ENCODE data around the gene UBE3B.
"Not testable (repeated sequence)": the region's sequence is repeated elsewhere in the genome, so short reads cannot be mapped to it uniquely, and the experiment has no call there.

UBE3B gene

GRCh38 chr12:109477185-109477962 lies at the start of gene UBE3B, which contains the start of gene KCTD10:
TSS of gene UBE3B (plus strand) at chr12:109477634. CDS start at chr12:109483552, 5,918 bp downstream.
TSS of gene KCTD10 (minus strand) at chr12:109477300. CDS start at chr12:109477262, 38 bp downstream.
- DNase-seq: peak; percentile 97

- peak; percentile 90 for DNase-seq
Measured at GRCh38 chr12:109428037-109428629, 49.3 kb upstream of the UBE3B start.

- DNase-seq: not testable (repeated sequence)
Measured at GRCh38 chr12:109428804-109429203, 48.6 kb upstream of the UBE3B start.

- no peak for DNase-seq
Measured at GRCh38 chr12:109430244-109430643, 47.2 kb upstream of the UBE3B start.

- DNase-seq: no peak
Measured at GRCh38 chr12:109432431-109432830, 45.0 kb upstream of the UBE3B start.

GRCh38 chr12:109432842-109433304 lies 44.6 kb upstream of the UBE3B start:
- peak; percentile 98 for DNase-seq

GRCh38 chr12:109433618-109434017 lies 43.8 kb upstream of the UBE3B start:
- peak; percentile 76 for DNase-seq

- DNase-seq: no peak
Measured at GRCh38 chr12:109434582-109434981, 42.9 kb upstream of the UBE3B start.

- peak; percentile 73 for DNase-seq
Measured at GRCh38 chr12:109435428-109436187, 41.8 kb upstream of the UBE3B start.

- DNase-seq: no peak
Measured at GRCh38 chr12:109436188-109436560, 41.3 kb upstream of the UBE3B start.

GRCh38 chr12:109439181-109439580 lies 38.3 kb upstream of the UBE3B start:
- no peak for DNase-seq

GRCh38 chr12:109439951-109440350 lies 37.5 kb upstream of the UBE3B start:
- not testable (repeated sequence) for DNase-seq

- DNase-seq: no peak
Measured at GRCh38 chr12:109440851-109441490, 36.5 kb upstream of the UBE3B start.

- no peak for DNase-seq
Measured at GRCh38 chr12:109443794-109444193, 33.6 kb upstream of the UBE3B start.

- DNase-seq: no peak
Measured at GRCh38 chr12:109444259-109444658, 33.2 kb upstream of the UBE3B start.

- no peak for DNase-seq
Measured at GRCh38 chr12:109445191-109445609, 32.2 kb upstream of the UBE3B start.

GRCh38 chr12:109446869-109447268 lies 30.6 kb upstream of the UBE3B start:
- no peak for DNase-seq

- no peak for DNase-seq
Measured at GRCh38 chr12:109447482-109447881, 30.0 kb upstream of the UBE3B start.

- no peak for DNase-seq
Measured at GRCh38 chr12:109448272-109448671, 29.2 kb upstream of the UBE3B start.

GRCh38 chr12:109448707-109449390 lies 28.6 kb upstream of the UBE3B start:
- DNase-seq: no peak

GRCh38 chr12:109449845-109450532 lies 27.4 kb upstream of the UBE3B start:
- no peak for DNase-seq

- no peak for DNase-seq
Measured at GRCh38 chr12:109450980-109451379, 26.5 kb upstream of the UBE3B start.
